Stimulated activated CD4-positive, alpha-beta T cell treated with anti-CD3 and anti-CD28 coated beads, Interleukin-4, amount 100 ng/mL, for 1 hour (primary cell): ENCODE results near the gene PLCH1.

Experiments used
- DNase-seq: peaks from one replicate; pipeline ENCODE4 v3.0.0-alpha.2; 2020

PLCH1 gene

GRCh38 chr3:155448531-155448930 is 296.3 kb downstream of the PLCH1 start:
- no peak for DNase-seq

GRCh38 chr3:155446366-155446765 is 298.5 kb downstream of the PLCH1 start:
- DNase-seq: no peak

GRCh38 chr3:155444771-155445170 is 300.1 kb downstream of the PLCH1 start:
- DNase-seq: no peak

GRCh38 chr3:155443815-155444214 is 301.1 kb downstream of the PLCH1 start:
- DNase-seq: no peak

GRCh38 chr3:155442072-155442471 is 302.8 kb downstream of the PLCH1 start:
- DNase-seq: no peak

GRCh38 chr3:155441506-155441905 is 303.4 kb downstream of the PLCH1 start:
- no peak for DNase-seq

GRCh38 chr3:155441026-155441425 is 303.8 kb downstream of the PLCH1 start:
- DNase-seq: no peak

GRCh38 chr3:155435821-155436220 is 309.1 kb downstream of the PLCH1 start:
- DNase-seq: no peak

GRCh38 chr3:155431856-155432570 is 312.9 kb downstream of the PLCH1 start:
- DNase-seq: no peak

GRCh38 chr3:155428563-155428962 is 316.3 kb downstream of the PLCH1 start:
- no peak for DNase-seq

- DNase-seq: no peak
These were observed 318.2 kb downstream of the PLCH1 start for GRCh38 chr3:155426524-155427230.

- DNase-seq: no peak
These were observed 319.5 kb downstream of the PLCH1 start for GRCh38 chr3:155425396-155425795.

GRCh38 chr3:155424323-155424710 is 320.6 kb downstream of the PLCH1 start:
- DNase-seq: no peak

GRCh38 chr3:155423526-155424322 is 321.1 kb downstream of the PLCH1 start:
- DNase-seq: no peak

- no peak for DNase-seq
These were observed 323.9 kb downstream of the PLCH1 start for GRCh38 chr3:155420881-155421486.

GRCh38 chr3:155420406-155420805 is 324.5 kb downstream of the PLCH1 start:
- no peak for DNase-seq

GRCh38 chr3:155418407-155418806 is 326.5 kb downstream of the PLCH1 start:
- DNase-seq: no peak

GRCh38 chr3:155417119-155417517 is 327.8 kb downstream of the PLCH1 start:
- no peak for DNase-seq

- DNase-seq: no peak
These were observed 328.3 kb downstream of the PLCH1 start for GRCh38 chr3:155416500-155417118.

- DNase-seq: no peak
These were observed 332.0 kb downstream of the PLCH1 start for GRCh38 chr3:155412904-155413303.

- DNase-seq: no peak
These were observed 333.2 kb downstream of the PLCH1 start for GRCh38 chr3:155411500-155412223.

GRCh38 chr3:155409336-155409735 is 335.5 kb downstream of the PLCH1 start:
- DNase-seq: no peak
